HL-60 (cell line): ENCODE results near the gene FMNL2.

Source experiments
- DNase-seq, 2 experiments: peaks; one replicate each; pipeline ENCODE4 v3.0.0-alpha.2; 2010 to 2020; ENCODE audit warnings: low read depth in 1 of 2, low spot score in 1 of 2
- H3K27ac ChIP-seq: fragments of 250-450 bp; sonication (Bioruptor Pico); replicated peaks from 2 replicates; pipeline ENCODE4 v1.5.1; 2020; ENCODE audit warnings: mild to moderate bottlenecking, moderate library complexity
- H3K27me3 ChIP-seq: fragments of 250-450 bp; sonication (Bioruptor Pico); 2 replicates; pipeline ENCODE4 v1.5.1; 2021; ENCODE audit warnings: mild to moderate bottlenecking, moderate library complexity; ENCODE audit not compliant: insufficient read depth, poor library complexity, severe bottlenecking
- H3K4me3 ChIP-seq: replicated peaks from 2 replicates; pipeline ENCODE4 v1.5.1; 2011; ENCODE audit warnings: mild to moderate bottlenecking, control low read depth, low read length; ENCODE audit not compliant: insufficient read depth
- CTCF ChIP-seq: IDR thresholded peaks from one replicate; pipeline ENCODE4 v1.5.1; 2011; ENCODE audit warnings: low read length, control low read depth, inconsistent platforms; ENCODE audit not compliant: insufficient read depth
- GABPA ChIP-seq: IDR thresholded peaks from 2 replicates; pipeline ENCODE4 v1.6.1; 2012; ENCODE audit warnings: low read depth
- POLR2AphosphoS5 ChIP-seq: IDR thresholded peaks from 2 replicates; pipeline ENCODE4 v1.6.1; 2012; ENCODE audit warnings: low read depth
- REST ChIP-seq: IDR thresholded peaks from 2 replicates; pipeline ENCODE4 v1.6.1; 2012; ENCODE audit warnings: low read depth; ENCODE audit not compliant: insufficient replicate concordance
- SPI1 ChIP-seq: IDR thresholded peaks from 2 replicates; pipeline ENCODE4 v1.6.1; 2012; ENCODE audit warnings: low read depth, mild to moderate bottlenecking, borderline replicate concordance

The FMNL2 gene

GRCh38 chr2:152447897-152448296 lies 112.9 kb downstream of the FMNL2 start:
- TF ChIP-seq GABPA (no peak), POLR2AphosphoS5 (no peak), CTCF (no peak), SPI1 (no peak), REST (no peak)
- Histone ChIP-seq H3K27ac (no peak overlapping the region), H3K27me3 (no peaks in the 10 kb centered on the region), H3K4me3 (no peak overlapping the region)
- DNase-seq = no peak

GRCh38 chr2:152448606-152449005 lies 113.6 kb downstream of the FMNL2 start:
- Histone ChIP-seq H3K27me3 (no peaks in the 10 kb centered on the region), H3K4me3 (no peak overlapping the region), H3K27ac (no peak overlapping the region)
- TF ChIP-seq REST (no peak), POLR2AphosphoS5 (no peak), CTCF (no peak), SPI1 (no peak), GABPA (no peak)
- DNase-seq = no peak

GRCh38 chr2:152449578-152449977 lies 114.6 kb downstream of the FMNL2 start:
- no peak overlapping the region for H3K4me3 ChIP-seq
- H3K27me3 ChIP-seq = no peaks in the 10 kb centered on the region
- TF ChIP-seq GABPA = no peak
- no peak for TF ChIP-seq CTCF
- TF ChIP-seq REST = no peak
- no peak for TF ChIP-seq POLR2AphosphoS5
- no peak for TF ChIP-seq SPI1
- H3K27ac ChIP-seq = no peak overlapping the region
- no peak for DNase-seq
